ENCODE results near the gene MPV17L2. TPM values are rescaled to one million over a fixed set of nuclear protein-coding genes. Genes with fewer than 3 reads are reported as not detected.

MPV17L2 gene
- total RNA-seq, 3 donors from 2014 or later = 24.3 to 41.3 (median 37.1) TPM

DNA sequence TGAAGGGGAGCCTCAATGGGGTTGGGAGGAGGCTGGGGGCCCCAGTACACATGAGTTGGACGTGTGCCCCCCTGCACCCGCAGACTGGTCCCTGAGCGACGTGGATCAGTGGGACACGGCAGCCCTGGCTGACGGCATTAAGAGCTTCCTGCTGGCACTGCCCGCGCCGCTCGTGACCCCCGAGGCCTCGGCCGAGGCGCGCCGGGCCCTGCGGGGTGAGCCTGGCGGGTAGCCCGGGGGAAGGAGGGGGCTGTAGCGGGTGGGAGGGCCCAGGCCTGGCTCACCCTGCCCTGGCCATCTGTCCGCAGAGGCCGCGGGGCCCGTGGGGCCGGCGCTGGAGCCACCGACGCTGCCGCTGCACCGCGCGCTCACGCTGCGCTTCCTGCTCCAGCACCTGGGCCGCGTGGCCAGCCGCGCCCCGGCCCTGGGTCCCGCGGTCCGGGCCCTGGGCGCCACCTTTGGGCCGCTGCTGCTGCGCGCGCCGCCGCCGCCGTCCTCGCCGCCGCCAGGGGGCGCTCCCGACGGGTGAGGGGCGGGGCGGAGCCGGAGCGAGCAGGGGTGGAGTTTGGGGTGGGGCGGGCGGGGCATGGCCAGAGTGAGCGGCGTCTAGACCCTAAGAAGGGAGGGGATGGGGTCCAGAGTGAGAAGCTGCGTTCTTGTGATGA is 31.9 kb upstream of the MPV17L2 start:
- Histone ChIP-seq H3K4me1 (peaks cover 8 to 15% of the 10 kb centered on the region in 2 donors), H3K27me3 (no peaks in the 10 kb centered on the region), H3K27ac (peak overlapping the region; percentile 81 to 85), H3K36me3 (no peaks in the 10 kb centered on the region), H3K4me3 (peak overlapping the region; percentile 40 to 66 (median 52)), H3K9me3 (no peaks in the 10 kb centered on the region)
- DNase-seq (ENCODE audit: low spot score in 2 of 2) = peak in 1 of 2 donors; percentile 54
- intact Hi-C loops (cut with DNase I; ENCODE audit: low total_unique reads) = loop anchor here (10.0 kb wide), 1 partner anchor 46 kb away; no protein-coding TSS in a partner anchor
- TF ChIP-seq, protein P1, sequence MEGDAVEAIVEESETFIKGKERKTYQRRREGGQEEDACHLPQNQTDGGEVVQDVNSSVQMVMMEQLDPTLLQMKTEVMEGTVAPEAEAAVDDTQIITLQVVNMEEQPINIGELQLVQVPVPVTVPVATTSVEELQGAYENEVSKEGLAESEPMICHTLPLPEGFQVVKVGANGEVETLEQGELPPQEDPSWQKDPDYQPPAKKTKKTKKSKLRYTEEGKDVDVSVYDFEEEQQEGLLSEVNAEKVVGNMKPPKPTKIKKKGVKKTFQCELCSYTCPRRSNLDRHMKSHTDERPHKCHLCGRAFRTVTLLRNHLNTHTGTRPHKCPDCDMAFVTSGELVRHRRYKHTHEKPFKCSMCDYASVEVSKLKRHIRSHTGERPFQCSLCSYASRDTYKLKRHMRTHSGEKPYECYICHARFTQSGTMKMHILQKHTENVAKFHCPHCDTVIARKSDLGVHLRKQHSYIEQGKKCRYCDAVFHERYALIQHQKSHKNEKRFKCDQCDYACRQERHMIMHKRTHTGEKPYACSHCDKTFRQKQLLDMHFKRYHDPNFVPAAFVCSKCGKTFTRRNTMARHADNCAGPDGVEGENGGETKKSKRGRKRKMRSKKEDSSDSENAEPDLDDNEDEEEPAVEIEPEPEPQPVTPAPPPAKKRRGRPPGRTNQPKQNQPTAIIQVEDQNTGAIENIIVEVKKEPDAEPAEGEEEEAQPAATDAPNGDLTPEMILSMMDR (IDR thresholded peaks at IDR 0.05) = peak in 1 of 3 donors; percentile 58
- no peak for TF ChIP-seq POLR2A (IDR thresholded peaks at IDR 0.05)

DNA sequence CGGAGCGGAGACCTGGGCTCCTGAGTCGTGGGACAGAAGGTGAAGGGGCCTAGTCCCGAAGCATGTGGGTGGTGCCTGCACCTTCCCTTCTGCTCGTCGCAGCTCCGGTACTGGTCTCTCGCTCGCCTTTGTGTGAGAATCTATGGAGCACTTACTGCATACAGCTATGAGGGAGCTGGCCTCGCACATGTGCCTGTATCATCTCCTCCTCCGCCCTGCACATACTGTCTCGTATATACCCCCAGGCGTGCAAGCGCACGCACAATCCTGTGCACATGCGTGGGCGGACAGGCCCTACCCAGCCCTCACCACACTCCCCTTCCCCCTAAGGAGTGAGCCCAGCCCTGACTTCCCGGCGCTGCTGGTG is 31.4 kb upstream of the MPV17L2 start:
- no peaks in the 10 kb centered on the region for H3K27me3 ChIP-seq
- TF ChIP-seq, protein P1 (IDR thresholded peaks at IDR 0.05) = no peak
- TF ChIP-seq POLR2A (IDR thresholded peaks at IDR 0.05) = no peak
- no peak for TF ChIP-seq POLR2AphosphoS5 (IDR thresholded peaks at IDR 0.05)
- DNase-seq (ENCODE audit: low spot score in 2 of 2) = no peak
- no peaks in the 10 kb centered on the region for H3K36me3 ChIP-seq
- H3K4me3 ChIP-seq = peak overlapping the region; percentile 40 to 66 (median 52)
- H3K9me3 ChIP-seq = no peaks in the 10 kb centered on the region
- intact Hi-C loops (cut with DNase I; ENCODE audit: low total_unique reads) = loop anchor here (10.0 kb wide), 1 partner anchor 47 kb away; no protein-coding TSS in a partner anchor
- H3K4me1 ChIP-seq = peaks cover 4 to 12% of the 10 kb centered on the region in 2 donors
- H3K27ac ChIP-seq = peak overlapping the region in 1 of 2 donors; percentile 85

DNA sequence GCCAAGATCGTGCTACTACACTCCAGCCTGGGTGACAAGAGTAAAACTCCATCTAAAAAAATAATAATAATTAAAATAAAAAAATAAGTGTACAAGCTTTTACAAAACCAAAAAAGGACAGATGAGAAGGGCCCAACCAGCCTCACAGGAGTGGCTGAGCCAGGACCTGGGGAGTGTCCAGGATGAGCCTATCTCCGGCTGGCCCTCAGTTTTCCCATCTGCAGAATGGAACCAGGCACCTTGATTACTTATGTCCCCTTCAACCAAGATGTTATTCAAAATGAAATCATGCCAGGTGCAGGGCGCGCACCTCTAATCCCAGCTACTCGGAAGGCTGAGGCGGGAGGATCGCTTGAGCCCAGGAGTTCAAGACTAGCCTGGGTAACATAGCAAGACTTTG is 28.9 kb upstream of the MPV17L2 start:
- Histone ChIP-seq H3K27me3 (no peaks in the 10 kb centered on the region), H3K27ac (no peak overlapping the region), H3K9me3 (no peaks in the 10 kb centered on the region), H3K4me3 (no peak overlapping the region), H3K36me3 (peaks cover under 1% of the 10 kb centered on the region), H3K4me1 (no peaks in the 10 kb centered on the region)
- intact Hi-C loops (cut with DNase I; ENCODE audit: low total_unique reads) = loop anchor here (10.0 kb wide), 1 partner anchor 49 kb away; no protein-coding TSS in a partner anchor
- DNase-seq (ENCODE audit: low spot score in 2 of 2) = no peak
- TF ChIP-seq, protein P1 (IDR thresholded peaks at IDR 0.05) = no peak
- TF ChIP-seq POLR2AphosphoS5 (IDR thresholded peaks at IDR 0.05) (no peak), POLR2A (IDR thresholded peaks at IDR 0.05) (no peak)

DNA sequence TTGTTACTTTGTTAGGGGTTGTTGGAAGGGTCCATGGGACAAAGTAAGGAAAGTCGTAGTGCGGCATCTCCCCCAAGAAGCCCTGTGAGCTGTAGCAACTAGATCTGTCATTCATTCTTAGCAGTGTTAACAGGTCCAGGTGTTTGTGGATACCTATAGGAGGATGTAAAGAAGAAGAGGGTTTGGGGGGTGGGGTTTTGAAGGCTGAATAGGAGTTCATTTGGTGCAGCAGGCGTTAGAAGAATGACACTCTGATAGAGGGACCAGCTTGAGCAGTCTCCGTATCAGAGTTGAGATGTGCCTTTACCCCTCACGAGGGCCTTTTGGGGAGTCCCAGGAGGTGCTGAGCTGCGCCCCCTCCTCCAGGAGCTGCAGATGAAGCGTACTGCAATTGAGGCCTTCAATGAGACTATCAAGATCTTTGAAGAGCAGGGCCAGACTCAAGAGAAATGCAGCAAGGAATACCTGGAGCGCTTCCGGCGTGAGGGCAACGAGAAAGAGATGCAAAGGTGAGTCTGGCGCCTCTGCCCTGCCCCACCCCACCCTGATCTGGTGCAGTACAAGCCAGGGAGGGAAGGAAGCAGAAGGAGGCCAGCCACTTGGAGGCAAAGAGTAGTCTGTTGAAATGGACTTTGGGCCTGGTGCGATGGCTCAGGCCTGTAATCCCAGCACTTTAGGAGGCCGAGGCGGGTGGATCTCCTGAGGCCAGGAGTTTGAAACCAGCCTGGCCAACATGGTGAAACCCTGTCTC is 27.0 kb upstream of the MPV17L2 start:
- H3K4me3 ChIP-seq = no peak overlapping the region
- TF ChIP-seq, protein P1 (IDR thresholded peaks at IDR 0.05) = no peak
- TF ChIP-seq POLR2AphosphoS5 (IDR thresholded peaks at IDR 0.05) = no peak
- TF ChIP-seq POLR2A (IDR thresholded peaks at IDR 0.05) = no peak
- no peak for DNase-seq (ENCODE audit: low spot score in 2 of 2)
- no peaks in the 10 kb centered on the region for H3K9me3 ChIP-seq
- H3K36me3 ChIP-seq = peaks cover 6% of the 10 kb centered on the region
- no peaks in the 10 kb centered on the region for H3K4me1 ChIP-seq
- intact Hi-C loops (cut with DNase I; ENCODE audit: low total_unique reads) = loop anchor here (10.0 kb wide), 1 partner anchor 51 kb away; no protein-coding TSS in a partner anchor
- H3K27ac ChIP-seq = no peak overlapping the region
- H3K27me3 ChIP-seq = no peaks in the 10 kb centered on the region

DNA sequence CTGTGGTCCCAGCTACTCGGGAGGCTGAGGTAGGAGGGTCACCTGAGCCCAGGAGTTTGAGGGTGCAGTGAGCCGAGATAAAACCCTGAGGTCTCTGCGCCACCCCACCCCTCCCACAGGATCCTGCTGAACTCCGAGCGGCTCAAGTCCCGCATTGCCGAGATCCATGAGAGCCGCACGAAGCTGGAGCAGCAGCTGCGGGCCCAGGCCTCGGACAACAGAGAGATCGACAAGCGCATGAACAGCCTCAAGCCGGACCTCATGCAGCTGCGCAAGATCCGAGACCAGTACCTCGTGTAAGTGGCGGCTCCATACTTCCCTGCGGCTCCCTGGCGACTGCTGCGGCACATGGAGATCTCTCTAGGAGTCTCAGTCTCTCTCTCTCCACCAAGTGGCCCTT is 26.0 kb upstream of the MPV17L2 start:
- Histone ChIP-seq H3K36me3 (peaks cover 6% of the 10 kb centered on the region), H3K27me3 (no peaks in the 10 kb centered on the region), H3K4me1 (no peaks in the 10 kb centered on the region), H3K9me3 (no peaks in the 10 kb centered on the region), H3K4me3 (no peak overlapping the region), H3K27ac (no peak overlapping the region)
- DNase-seq (ENCODE audit: low spot score in 2 of 2) = no peak
- no peak for TF ChIP-seq POLR2A (IDR thresholded peaks at IDR 0.05)
- no peak for TF ChIP-seq POLR2AphosphoS5 (IDR thresholded peaks at IDR 0.05)
- TF ChIP-seq, protein P1 (IDR thresholded peaks at IDR 0.05) = no peak
- intact Hi-C loops (cut with DNase I; ENCODE audit: low total_unique reads) = loop anchor here (10.0 kb wide), 1 partner anchor 52 kb away; no protein-coding TSS in a partner anchor

All from breast epithelium (tissue), 4 donors.